IMR-90 (cell line): Measurements from ENCODE around the gene MRPL45. TPM values are rescaled to one million over a fixed set of nuclear protein-coding genes. Genes with fewer than 3 reads are reported as not detected.

Source experiments
- ATAC-seq: fragments of 200-7000 bp; cut with Tn5 transposase; 2 replicates; pipeline ENCODE4 v1.9.1; 2020; ENCODE audit warnings: low read depth, mild to moderate bottlenecking, moderate library complexity
- BruUV-seq: library from RNA; stranded (reverse); fragments of 400-500 nt; replicated peaks from 2 replicates; lab custom pipeline; 2021; lab: Mats Ljungman, UMichigan
- CTCF ChIA-PET: fragments of 300-600 bp; formaldehyde crosslinking; extraction: SDS; loops from one replicate; lab custom pipeline; 2021; ENCODE audit warnings: antibody characterized with exemption; lab: Yijun Ruan, JAX
- POLR2A ChIA-PET: fragments of 300-600 bp; sonication (Branson Sonifier 250); formaldehyde crosslinking; loops from one replicate; lab custom pipeline; 2022; ENCODE audit warnings: antibody characterized with exemption; ENCODE audit not compliant: unreplicated experiment; lab: Charles Lee
- DNase-seq: peaks from one replicate; pipeline ENCODE4 v3.0.0; 2013
- H2AFZ ChIP-seq: replicated peaks from 2 replicates; pipeline ENCODE3; 2013; ENCODE audit warnings: low read length, mild to moderate bottlenecking; ENCODE audit not compliant: poor library complexity
- H2AK5ac ChIP-seq: 2 replicates; pipeline ENCODE4 v1.6.1; 2013; ENCODE audit warnings: low read depth, low read length, inconsistent platforms
- H2AK9ac ChIP-seq: replicated peaks from 2 replicates; pipeline ENCODE3; 2013; ENCODE audit warnings: mild to moderate bottlenecking, low read depth, low read length, moderate library complexity; ENCODE audit not compliant: poor library complexity
- H2BK120ac ChIP-seq: 2 replicates; pipeline ENCODE4 v1.6.1; 2013; ENCODE audit warnings: low read depth, low read length, inconsistent platforms
- H2BK15ac ChIP-seq: 3 replicates; pipeline ENCODE4 v1.6.1; 2013; ENCODE audit warnings: low read depth, low read length, inconsistent platforms
- H2BK20ac ChIP-seq: 2 replicates; pipeline ENCODE4 v1.6.1; 2013; ENCODE audit warnings: low read depth, mild to moderate bottlenecking, inconsistent platforms, low read length, moderate library complexity
- H2BK5ac ChIP-seq: 2 replicates; pipeline ENCODE4 v1.6.1; 2013; ENCODE audit warnings: mild to moderate bottlenecking, low read depth, low read length, inconsistent platforms; ENCODE audit not compliant: poor library complexity, severe bottlenecking
- H3K14ac ChIP-seq: replicated peaks from 2 replicates; pipeline ENCODE4 v1.6.1; 2013; ENCODE audit warnings: low read depth, low read length, inconsistent platforms
- H3K18ac ChIP-seq: 2 replicates; pipeline ENCODE4 v1.6.1; 2013; ENCODE audit warnings: low read depth, low read length, control low read depth
- H3K23ac ChIP-seq: 2 replicates; pipeline ENCODE4 v1.6.1; 2013; ENCODE audit warnings: low read depth, low read length, inconsistent platforms
- H3K27ac ChIP-seq: 2 replicates; pipeline ENCODE4 v1.5.1; 2013; ENCODE audit warnings: mild to moderate bottlenecking, control low read depth, low read length; ENCODE audit not compliant: insufficient read depth
- H3K27me3 ChIP-seq: 2 replicates; pipeline ENCODE4 v1.6.1; 2013; ENCODE audit warnings: low read length; ENCODE audit not compliant: control insufficient read depth, insufficient read depth
- H3K36me3 ChIP-seq: 2 replicates; pipeline ENCODE4 v1.6.1; 2013; ENCODE audit warnings: low read length, mixed read lengths; ENCODE audit not compliant: control insufficient read depth, insufficient read depth
- H3K4ac ChIP-seq: 2 replicates; pipeline ENCODE4 v1.6.1; 2013; ENCODE audit warnings: low read depth, low read length, inconsistent platforms
- H3K4me1 ChIP-seq: 2 replicates; pipeline ENCODE4 v1.6.1; 2013; ENCODE audit warnings: low read length, mixed read lengths; ENCODE audit not compliant: control insufficient read depth, insufficient read depth
- H3K4me2 ChIP-seq: 2 replicates; pipeline ENCODE4 v1.6.1; 2013; ENCODE audit warnings: low read depth, mild to moderate bottlenecking, control low read depth, low read length, moderate library complexity
- H3K4me3 ChIP-seq: 2 replicates; pipeline ENCODE4 v1.5.1; 2013; ENCODE audit warnings: low read depth, mild to moderate bottlenecking, control low read depth, low read length, moderate library complexity; ENCODE audit not compliant: insufficient read depth
- H3K56ac ChIP-seq: 2 replicates; pipeline ENCODE4 v1.6.1; 2013; ENCODE audit warnings: low read length, inconsistent platforms; ENCODE audit not compliant: insufficient read depth; ENCODE audit errors: extremely low read depth
- H3K79me1 ChIP-seq, 2 experiments: 2 replicates each; pipeline ENCODE4 v1.6.1; 2013; ENCODE audit warnings: low read length in 2 of 2, inconsistent platforms in 1 of 2, low read depth in 1 of 2
- H3K9ac ChIP-seq: 2 replicates; pipeline ENCODE4 v1.6.1; 2013; ENCODE audit warnings: low read depth, low read length, control low read depth
- H3K9me1 ChIP-seq: 2 replicates; pipeline ENCODE4 v1.6.1; 2013; ENCODE audit warnings: low read length, inconsistent platforms; ENCODE audit not compliant: insufficient read depth
- H3K9me3 ChIP-seq: 2 replicates; pipeline ENCODE4 v1.6.1; 2013; ENCODE audit warnings: low read length; ENCODE audit not compliant: control insufficient read depth, insufficient read depth
- H4K20me1 ChIP-seq: 2 replicates; pipeline ENCODE4 v1.6.1; 2013; ENCODE audit warnings: low read length, inconsistent platforms; ENCODE audit not compliant: insufficient read depth
- H4K5ac ChIP-seq: 2 replicates; pipeline ENCODE4 v1.6.1; 2013; ENCODE audit warnings: mild to moderate bottlenecking, low read depth, low read length, control low read depth
- H4K8ac ChIP-seq, 2 experiments: 2 replicates each; pipeline ENCODE4 v1.6.1; 2013; ENCODE audit warnings: low read depth in 2 of 2, low read length in 2 of 2, control low read depth in 1 of 2, inconsistent platforms in 1 of 2
- H4K91ac ChIP-seq: 2 replicates; pipeline ENCODE4 v1.6.1; 2013; ENCODE audit warnings: low read depth, low read length, inconsistent platforms; ENCODE audit not compliant: insufficient read depth
- BHLHE40 ChIP-seq: fragments of 150-350 bp; IDR thresholded peaks from 2 replicates; pipeline ENCODE4 v1.6.1; 2016; ENCODE audit warnings: mild to moderate bottlenecking, low read depth, low read length
- MXI1 ChIP-seq: IDR thresholded peaks from 2 replicates; pipeline ENCODE4 v1.6.1; 2012; ENCODE audit warnings: low read depth, mild to moderate bottlenecking, low read length, moderate library complexity, borderline replicate concordance
- NFE2L2 ChIP-seq: fragments of 150-350 bp; IDR thresholded peaks from 2 replicates; pipeline ENCODE4 v1.6.1; 2016; ENCODE audit warnings: low read depth, mild to moderate bottlenecking, low read length
- RCOR1 ChIP-seq: IDR thresholded peaks from 2 replicates; pipeline ENCODE4 v1.6.1; 2012; ENCODE audit warnings: mild to moderate bottlenecking, low read length, improper control_type of control experiment; ENCODE audit not compliant: insufficient replicate concordance
- WGBS, 2 experiments: methylation state at CpG; one replicate each; pipeline versions ENCODE4 v1.1.5 to v1.1.7; 2013; ENCODE audit warnings: missing lambda C conversion rate in 2 of 2; ENCODE audit not compliant: insufficient read length in 1 of 2; ENCODE audit errors: extremely low coverage in 2 of 2; 5-methylcytosine and 5-hydroxymethylcytosine counted together
- dilution Hi-C: fragments of 300-500 bp; cut with HindIII; formaldehyde crosslinking; loops from one replicate; pipeline ENCODE4 v1.14.3; 2018; ENCODE audit warnings: low sequenced_read_pairs; ENCODE audit not compliant: unreplicated experiment
- in situ Hi-C: fragments of 300-500 bp; cut with MboI; formaldehyde crosslinking; loops from 3 replicates; pipeline ENCODE4 v1.14.3; 2019; ENCODE audit warnings: low sequenced_read_pairs, inconsistent platforms, mixed read lengths
- intact Hi-C: fragments of 100-400 bp; cut with micrococcal nuclease; formaldehyde crosslinking; loops from 2 replicates; pipeline ENCODE4 v1.10.0; 2022
- polyA plus RNA-seq, 3 experiments: library from polyadenylated mRNA; depleted of rRNA; stranded (reverse); fragments of >200 nt; gene quantifications; 2 replicates each; pipeline ENCODE4 v1.2.3, GENCODE V29; 2012; ENCODE audit warnings: low replicate concordance in 1 of 3
- total RNA-seq: library from RNA; depleted of rRNA; stranded (reverse); fragments of >200 nt; gene quantifications from 2 replicates; pipeline ENCODE4 v1.2.3, GENCODE V29; 2012
- TF ChIP-seq, protein P1 (sequence below): conservative IDR thresholded peaks from 2 replicates; pipeline ENCODE4 v1.5.1; 2012; ENCODE audit warnings: mild to moderate bottlenecking, low read depth, low read length, improper control_type of control experiment

Gene MRPL45
- total and polyA plus RNA-seq, 2 of the 4 experiments (the other 2 are of a cell fraction): 39.6 to 46.8 TPM

GRCh38 chr17:38344420-38344745, 47.4 kb downstream of the MRPL45 start:
- H4K5ac ChIP-seq: no peak overlapping the region
- H4K20me1 ChIP-seq: no peaks in the 10 kb centered on the region
- in situ Hi-C loops: no loop called here
- H3K79me1 ChIP-seq: no peaks in the 10 kb centered on the region
- H3K14ac ChIP-seq: no peak overlapping the region
- peaks cover 23% of the 10 kb centered on the region for H3K27me3 ChIP-seq
- intact Hi-C loops: no loop called here
- dilution Hi-C loops: no loop called here
- no peak overlapping the region for H4K91ac ChIP-seq
- H3K4me3 ChIP-seq: no peak overlapping the region
- no peak overlapping the region for H2AFZ ChIP-seq
- no peak overlapping the region for H2BK20ac ChIP-seq
- no peak overlapping the region for H3K23ac ChIP-seq
- H3K4me2 ChIP-seq: no peak overlapping the region
- no peak overlapping the region for H4K8ac ChIP-seq
- TF ChIP-seq MXI1: no peak
- no peak for TF ChIP-seq BHLHE40
- no peak for TF ChIP-seq RCOR1
- TF ChIP-seq, protein P1, sequence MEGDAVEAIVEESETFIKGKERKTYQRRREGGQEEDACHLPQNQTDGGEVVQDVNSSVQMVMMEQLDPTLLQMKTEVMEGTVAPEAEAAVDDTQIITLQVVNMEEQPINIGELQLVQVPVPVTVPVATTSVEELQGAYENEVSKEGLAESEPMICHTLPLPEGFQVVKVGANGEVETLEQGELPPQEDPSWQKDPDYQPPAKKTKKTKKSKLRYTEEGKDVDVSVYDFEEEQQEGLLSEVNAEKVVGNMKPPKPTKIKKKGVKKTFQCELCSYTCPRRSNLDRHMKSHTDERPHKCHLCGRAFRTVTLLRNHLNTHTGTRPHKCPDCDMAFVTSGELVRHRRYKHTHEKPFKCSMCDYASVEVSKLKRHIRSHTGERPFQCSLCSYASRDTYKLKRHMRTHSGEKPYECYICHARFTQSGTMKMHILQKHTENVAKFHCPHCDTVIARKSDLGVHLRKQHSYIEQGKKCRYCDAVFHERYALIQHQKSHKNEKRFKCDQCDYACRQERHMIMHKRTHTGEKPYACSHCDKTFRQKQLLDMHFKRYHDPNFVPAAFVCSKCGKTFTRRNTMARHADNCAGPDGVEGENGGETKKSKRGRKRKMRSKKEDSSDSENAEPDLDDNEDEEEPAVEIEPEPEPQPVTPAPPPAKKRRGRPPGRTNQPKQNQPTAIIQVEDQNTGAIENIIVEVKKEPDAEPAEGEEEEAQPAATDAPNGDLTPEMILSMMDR: no peak
- no peak for TF ChIP-seq NFE2L2
- H3K4me1 ChIP-seq: no peaks in the 10 kb centered on the region
- CTCF ChIA-PET: no interaction called here
- no peak overlapping the region for H3K27ac ChIP-seq
- H2BK5ac ChIP-seq: no peak overlapping the region
- no peaks in the 10 kb centered on the region for H3K9me3 ChIP-seq
- no peak overlapping the region for H3K9ac ChIP-seq
- ATAC-seq (no peak), DNase-seq (no peak)
- H3K4ac ChIP-seq: no peak overlapping the region
- H2BK120ac ChIP-seq: no peak overlapping the region
- no peak overlapping the region for H2BK15ac ChIP-seq
- H3K18ac ChIP-seq: no peak overlapping the region
- no peak overlapping the region for H2AK5ac ChIP-seq
- H2AK9ac ChIP-seq: no peak overlapping the region
- H3K36me3 ChIP-seq: no peaks in the 10 kb centered on the region
- no CpG with 5 or more reads among the region's 3 CpGs for WGBS, 2 experiments
- no peaks in the 10 kb centered on the region for H3K9me1 ChIP-seq
- no TSS peak for BruUV-seq
- no peak overlapping the region for H3K56ac ChIP-seq
- POLR2A ChIA-PET: no interaction called here
